Mesenchymal stem cell (in vitro differentiated cells and primary cell): Measurements from ENCODE around the gene SELENOW.

ENCODE experiments used
- DNase-seq: peaks from one replicate; pipeline ENCODE4 v3.0.0-alpha.2; 2013
- H2AFZ ChIP-seq: one replicate; pipeline ENCODE4 v1.6.1; 2013; ENCODE audit warnings: low read depth, mild to moderate bottlenecking, control low read depth, inconsistent platforms, low read length, moderate library complexity
- H2AK5ac ChIP-seq: 2 replicates; pipeline ENCODE4 v1.6.1; 2013; ENCODE audit warnings: low read length, moderate library complexity, mild to moderate bottlenecking, inconsistent platforms; ENCODE audit not compliant: severe bottlenecking
- H2BK120ac ChIP-seq: one replicate; pipeline ENCODE4 v1.6.1; 2013; ENCODE audit warnings: low read depth, mild to moderate bottlenecking, inconsistent platforms, low read length, moderate library complexity
- H2BK12ac ChIP-seq, 2 experiments: one replicate each; pipeline ENCODE4 v1.6.1; 2013; ENCODE audit warnings: inconsistent platforms in 2 of 2, low read length in 2 of 2, mild to moderate bottlenecking in 2 of 2, moderate library complexity in 2 of 2, control low read depth in 1 of 2
- H2BK15ac ChIP-seq: one replicate; pipeline ENCODE4 v1.6.1; 2013; ENCODE audit warnings: mild to moderate bottlenecking, low read depth, inconsistent platforms; ENCODE audit not compliant: poor library complexity, severe bottlenecking
- H2BK5ac ChIP-seq: 2 replicates; pipeline ENCODE4 v1.6.1; 2013; ENCODE audit warnings: low read depth, mild to moderate bottlenecking, low read length, control low read depth, inconsistent platforms; ENCODE audit not compliant: poor library complexity, severe bottlenecking
- H3K14ac ChIP-seq, 2 experiments: one replicate each; pipeline ENCODE4 v1.6.1; 2013; ENCODE audit warnings: inconsistent platforms in 2 of 2, low read length in 2 of 2, control low read depth in 1 of 2, mild to moderate bottlenecking in 1 of 2, moderate library complexity in 1 of 2
- H3K18ac ChIP-seq, 2 experiments: one replicate each; pipeline ENCODE4 v1.6.1; 2013; ENCODE audit warnings: inconsistent platforms in 2 of 2, low read length in 2 of 2, control low read depth in 1 of 2, low read depth in 1 of 2, mild to moderate bottlenecking in 1 of 2
- H3K23ac ChIP-seq, 2 experiments: one replicate each; pipeline ENCODE4 v1.6.1; 2013; ENCODE audit warnings: inconsistent platforms in 2 of 2, low read length in 2 of 2, mild to moderate bottlenecking in 2 of 2, moderate library complexity in 2 of 2, control low read depth in 1 of 2
- H3K27ac ChIP-seq: 2 replicates; pipeline ENCODE4 v1.5.1; 2013; ENCODE audit warnings: mild to moderate bottlenecking, moderate library complexity, low read length, control low read depth, inconsistent platforms; ENCODE audit not compliant: poor library complexity, severe bottlenecking
- H3K27me3 ChIP-seq, 2 experiments: 2 replicates each; pipeline versions ENCODE4 v1.6.1 to v1.7.0; 2013; ENCODE audit warnings: low read length in 2 of 2, mild to moderate bottlenecking in 2 of 2, moderate library complexity in 2 of 2, control low read depth in 1 of 2, inconsistent platforms in 1 of 2; ENCODE audit not compliant: control insufficient read depth in 1 of 2, insufficient read depth in 1 of 2
- H3K36me3 ChIP-seq, 2 experiments: 2 replicates each; pipeline versions ENCODE4 v1.6.1 to v1.7.0; 2013; ENCODE audit warnings: low read length in 2 of 2, control low read depth in 1 of 2, inconsistent platforms in 1 of 2, low read depth in 1 of 2, mild to moderate bottlenecking in 1 of 2; ENCODE audit not compliant: insufficient read depth in 2 of 2, control insufficient read depth in 1 of 2
- H3K4ac ChIP-seq, 2 experiments: one replicate each; pipeline ENCODE4 v1.6.1; 2013; ENCODE audit warnings: inconsistent platforms in 2 of 2, low read length in 2 of 2, mild to moderate bottlenecking in 2 of 2, moderate library complexity in 2 of 2, control low read depth in 1 of 2, low read depth in 1 of 2
- H3K4me1 ChIP-seq: 2 replicates; pipeline ENCODE4 v1.6.1; 2013; ENCODE audit warnings: low read depth, low read length, control low read depth; ENCODE audit not compliant: control insufficient read depth, insufficient read depth
- H3K4me2 ChIP-seq: 2 replicates; pipeline ENCODE4 v1.6.1; 2013; ENCODE audit warnings: low read length, mild to moderate bottlenecking, inconsistent platforms; ENCODE audit not compliant: poor library complexity, severe bottlenecking
- H3K4me3 ChIP-seq, 2 experiments: 2 replicates each; pipeline versions ENCODE4 v1.5.1 to v1.7.0; 2013; ENCODE audit warnings: low read length in 2 of 2, mild to moderate bottlenecking in 2 of 2, control low read depth in 1 of 2, low read depth in 1 of 2; ENCODE audit not compliant: insufficient read depth in 1 of 2
- H3K79me1 ChIP-seq: replicated peaks from 2 replicates; pipeline ENCODE4 v1.6.1; 2013; ENCODE audit warnings: mild to moderate bottlenecking, control low read depth, low read length, inconsistent platforms; ENCODE audit not compliant: poor library complexity, severe bottlenecking
- H3K9ac ChIP-seq: 2 replicates; pipeline ENCODE4 v1.7.0; 2013; ENCODE audit warnings: mild to moderate bottlenecking, low read length, moderate library complexity
- H3K9me3 ChIP-seq: 2 replicates; pipeline ENCODE4 v1.7.0; 2013; ENCODE audit warnings: mild to moderate bottlenecking, low read length; ENCODE audit not compliant: control insufficient read depth
- H4K8ac ChIP-seq: one replicate; pipeline ENCODE4 v1.6.1; 2013; ENCODE audit warnings: inconsistent platforms, mild to moderate bottlenecking, low read length, moderate library complexity
- H4K91ac ChIP-seq: one replicate; pipeline ENCODE4 v1.6.1; 2013; ENCODE audit warnings: mild to moderate bottlenecking, low read length, inconsistent platforms
- WGBS: methylation state at CpG from one replicate; pipeline ENCODE4 v1.1.7; 2013; ENCODE audit warnings: mixed read lengths; 5-methylcytosine and 5-hydroxymethylcytosine counted together

Gene SELENOW

GRCh38 chr19:47792616-47793015, 14.1 kb downstream of the SELENOW start:
- H3K27me3 ChIP-seq, result no peaks in the 10 kb centered on the region
- H3K14ac ChIP-seq, result no peak overlapping the region
- WGBS, result no CpG with 5 or more reads among the region's 1 CpG
- no peaks in the 10 kb centered on the region for H3K79me1 ChIP-seq
- H3K9me3 ChIP-seq, result no peaks in the 10 kb centered on the region
- H4K91ac ChIP-seq, result no peak overlapping the region
- H3K4ac ChIP-seq, result no peak overlapping the region
- H2AFZ ChIP-seq, result no peak overlapping the region
- no peak overlapping the region for H3K9ac ChIP-seq
- no peak overlapping the region for H4K8ac ChIP-seq
- H3K4me2 ChIP-seq, result no peak overlapping the region
- H2BK5ac ChIP-seq, result no peak overlapping the region
- peaks cover 0 to 7% of the 10 kb centered on the region in 2 experiments for H3K36me3 ChIP-seq
- no peak overlapping the region for H2AK5ac ChIP-seq
- no peak overlapping the region for H2BK12ac ChIP-seq
- H3K4me1 ChIP-seq, result peaks cover 6% of the 10 kb centered on the region
- H2BK15ac ChIP-seq, result no peak overlapping the region
- no peak overlapping the region for H3K4me3 ChIP-seq
- no peak overlapping the region for H3K23ac ChIP-seq
- no peak overlapping the region for H3K27ac ChIP-seq
- H3K18ac ChIP-seq, result no peak overlapping the region
- H2BK120ac ChIP-seq, result no peak overlapping the region
- DNase-seq, result no peak

GRCh38 chr19:47794526-47794925, 16.0 kb downstream of the SELENOW start:
- Histone ChIP-seq H3K4ac (no peak overlapping the region), H3K18ac (no peak overlapping the region), H3K14ac (no peak overlapping the region), H3K23ac (no peak overlapping the region), H3K27me3 (peaks cover 14 to 15% of the 10 kb centered on the region in 2 experiments), H3K9me3 (no peaks in the 10 kb centered on the region), H2AFZ (no peak overlapping the region), H4K91ac (no peak overlapping the region), H4K8ac (no peak overlapping the region), H3K4me2 (no peak overlapping the region), H3K4me1 (peaks cover 3% of the 10 kb centered on the region), H2AK5ac (no peak overlapping the region), H2BK12ac (no peak overlapping the region), H2BK5ac (no peak overlapping the region), H3K4me3 (no peak overlapping the region), H3K36me3 (no peaks in the 10 kb centered on the region), H3K79me1 (no peaks in the 10 kb centered on the region), H3K27ac (no peak overlapping the region), H2BK120ac (no peak overlapping the region), H2BK15ac (no peak overlapping the region), H3K9ac (no peak overlapping the region)
- 81% methylated on average over 18 of the region's 18 CpGs for WGBS
- DNase-seq, result no peak

- Histone ChIP-seq H2AK5ac (no peak overlapping the region), H3K27ac (no peak overlapping the region), H3K27me3 (peaks cover 14 to 15% of the 10 kb centered on the region in 2 experiments), H3K36me3 (no peaks in the 10 kb centered on the region), H2BK5ac (no peak overlapping the region), H3K23ac (no peak overlapping the region), H4K8ac (no peak overlapping the region), H2BK120ac (no peak overlapping the region), H3K9me3 (peaks cover 4% of the 10 kb centered on the region), H2AFZ (no peak overlapping the region), H3K14ac (no peak overlapping the region), H3K18ac (no peak overlapping the region), H2BK15ac (no peak overlapping the region), H2BK12ac (no peak overlapping the region), H4K91ac (no peak overlapping the region), H3K4ac (no peak overlapping the region), H3K79me1 (no peaks in the 10 kb centered on the region), H3K9ac (no peak overlapping the region), H3K4me2 (no peak overlapping the region), H3K4me1 (no peaks in the 10 kb centered on the region), H3K4me3 (no peak overlapping the region)
- 100% methylated on average over 2 of the region's 2 CpGs for WGBS
- no peak for DNase-seq
These were observed 18.3 kb downstream of the SELENOW start for GRCh38 chr19:47796785-47797184.

GRCh38 chr19:47797996-47798903, 19.7 kb downstream of the SELENOW start:
- no peaks in the 10 kb centered on the region for H3K79me1 ChIP-seq
- no peak overlapping the region for H2BK12ac ChIP-seq
- H2AK5ac ChIP-seq, result no peak overlapping the region
- H3K27ac ChIP-seq, result no peak overlapping the region
- no peak overlapping the region for H3K4me3 ChIP-seq
- peaks cover 4% of the 10 kb centered on the region for H3K9me3 ChIP-seq
- H2BK15ac ChIP-seq, result no peak overlapping the region
- no peaks in the 10 kb centered on the region for H3K36me3 ChIP-seq
- no peak overlapping the region for H3K4ac ChIP-seq
- DNase-seq, result no peak
- no peaks in the 10 kb centered on the region for H3K4me1 ChIP-seq
- no peak overlapping the region for H3K18ac ChIP-seq
- peaks cover 14 to 15% of the 10 kb centered on the region in 2 experiments for H3K27me3 ChIP-seq
- H3K9ac ChIP-seq, result no peak overlapping the region
- no peak overlapping the region for H2BK5ac ChIP-seq
- H4K8ac ChIP-seq, result no peak overlapping the region
- H3K4me2 ChIP-seq, result no peak overlapping the region
- no peak overlapping the region for H3K14ac ChIP-seq
- no peak overlapping the region for H4K91ac ChIP-seq
- no peak overlapping the region for H3K23ac ChIP-seq
- H2AFZ ChIP-seq, result no peak overlapping the region
- 73% methylated on average over 13 of the region's 14 CpGs for WGBS
- no peak overlapping the region for H2BK120ac ChIP-seq
